Ishikawa (cell line): ENCODE data around the gene SFT2D2.

Source experiments
- CREB1 ChIP-seq: IDR thresholded peaks from 2 replicates; pipeline ENCODE4 v1.6.1; 2012; ENCODE audit warnings: low read depth
- EGR1 ChIP-seq: IDR thresholded peaks from 2 replicates; pipeline ENCODE4 v1.6.1; 2012
- MAX ChIP-seq: IDR thresholded peaks from 2 replicates; pipeline ENCODE4 v1.6.1; 2012
- TAF1 ChIP-seq: IDR thresholded peaks from 2 replicates; pipeline ENCODE4 v1.6.1; 2012; ENCODE audit warnings: low read depth, mild to moderate bottlenecking
- USF1 ChIP-seq: IDR thresholded peaks from 2 replicates; pipeline ENCODE4 v1.6.1; 2012
- YY1 ChIP-seq: IDR thresholded peaks from 2 replicates; pipeline ENCODE4 v1.6.1; 2012; ENCODE audit warnings: low read depth

GRCh38 chr1:168235937-168236336, 10.1 kb downstream of the SFT2D2 start:
- TF ChIP-seq CREB1: no peak
- no peak for TF ChIP-seq MAX
- TF ChIP-seq TAF1: no peak
- no peak for TF ChIP-seq EGR1
- TF ChIP-seq USF1: no peak
- no peak for TF ChIP-seq YY1
